HFF-Myc (cell line): Measurements from ENCODE around the gene SCO2.

Source experiments
- DNase-seq: peaks from one replicate; pipeline ENCODE4 v3.0.0-alpha.2; 2011; ENCODE audit warnings: low read depth; ENCODE audit errors: extremely low read depth
- H3K4me3 ChIP-seq: replicated peaks from 2 replicates; pipeline ENCODE4 v1.5.1; 2011; ENCODE audit warnings: low read depth, mild to moderate bottlenecking, control low read depth, low read length
- CTCF ChIP-seq: IDR thresholded peaks from 2 replicates; pipeline ENCODE4 v1.5.1; 2012; ENCODE audit warnings: mild to moderate bottlenecking, low read depth, low read length, control low read depth; ENCODE audit errors: missing control alignments

The SCO2 gene

DNA sequence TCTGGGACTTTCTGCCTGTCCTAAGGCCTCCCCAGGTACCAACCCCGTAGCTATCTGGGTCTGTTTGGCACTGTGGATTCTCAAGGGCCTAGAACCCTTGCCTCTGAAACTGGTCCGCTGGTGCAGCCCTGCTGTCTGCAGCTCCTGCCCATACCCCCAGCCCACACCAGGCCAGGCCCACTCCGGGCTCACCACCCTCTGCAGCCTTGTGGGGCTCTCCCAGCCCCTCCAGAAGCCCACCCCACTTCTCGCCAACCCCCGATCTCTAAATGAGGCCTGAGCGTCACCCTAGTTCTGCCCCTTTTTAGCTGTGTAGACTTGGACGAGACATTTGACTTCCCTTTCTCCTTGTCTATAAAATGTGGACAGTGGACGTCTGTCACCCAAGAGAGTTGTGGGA is 25.0 kb upstream of the SCO2 start:
- DNase-seq: no peak
- no peak overlapping the region for H3K4me3 ChIP-seq
- no peak for TF ChIP-seq CTCF

DNA sequence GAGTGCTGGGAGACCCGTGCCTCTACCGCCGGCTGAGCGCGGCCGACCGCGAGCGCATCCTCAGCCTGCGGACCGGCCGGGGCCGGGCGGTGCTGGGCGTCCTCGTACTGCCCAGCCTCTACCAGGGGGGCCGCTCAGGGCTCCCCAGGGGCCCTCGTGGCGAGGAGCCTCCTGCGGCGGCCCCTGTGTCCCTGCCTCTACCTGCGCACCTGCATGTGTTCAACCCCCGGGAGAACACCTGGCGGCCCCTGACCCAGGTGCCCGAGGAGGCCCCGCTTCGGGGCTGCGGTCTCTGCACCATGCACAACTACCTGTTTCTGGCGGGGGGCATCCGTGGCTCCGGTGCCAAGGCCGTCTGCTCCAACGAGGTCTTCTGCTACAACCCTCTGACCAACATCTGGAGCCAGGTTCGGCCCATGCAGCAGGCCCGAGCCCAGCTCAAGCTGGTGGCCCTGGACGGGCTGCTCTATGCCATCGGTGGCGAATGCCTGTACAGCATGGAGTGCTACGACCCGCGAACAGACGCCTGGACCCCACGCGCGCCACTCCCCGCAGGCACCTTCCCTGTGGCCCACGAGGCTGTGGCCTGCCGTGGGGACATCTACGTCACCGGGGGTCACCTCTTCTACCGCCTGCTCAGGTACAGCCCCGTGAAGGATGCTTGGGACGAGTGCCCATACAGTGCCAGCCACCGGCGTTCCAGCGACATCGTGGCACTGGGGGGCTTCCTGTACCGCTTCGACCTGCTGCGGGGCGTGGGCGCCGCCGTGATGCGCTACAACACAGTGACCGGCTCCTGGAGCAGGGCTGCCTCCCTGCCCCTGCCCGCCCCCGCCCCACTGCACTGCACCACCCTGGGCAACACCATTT is 23.8 kb upstream of the SCO2 start:
- no peak for DNase-seq
- no peak for TF ChIP-seq CTCF
- H3K4me3 ChIP-seq: no peak overlapping the region

DNA sequence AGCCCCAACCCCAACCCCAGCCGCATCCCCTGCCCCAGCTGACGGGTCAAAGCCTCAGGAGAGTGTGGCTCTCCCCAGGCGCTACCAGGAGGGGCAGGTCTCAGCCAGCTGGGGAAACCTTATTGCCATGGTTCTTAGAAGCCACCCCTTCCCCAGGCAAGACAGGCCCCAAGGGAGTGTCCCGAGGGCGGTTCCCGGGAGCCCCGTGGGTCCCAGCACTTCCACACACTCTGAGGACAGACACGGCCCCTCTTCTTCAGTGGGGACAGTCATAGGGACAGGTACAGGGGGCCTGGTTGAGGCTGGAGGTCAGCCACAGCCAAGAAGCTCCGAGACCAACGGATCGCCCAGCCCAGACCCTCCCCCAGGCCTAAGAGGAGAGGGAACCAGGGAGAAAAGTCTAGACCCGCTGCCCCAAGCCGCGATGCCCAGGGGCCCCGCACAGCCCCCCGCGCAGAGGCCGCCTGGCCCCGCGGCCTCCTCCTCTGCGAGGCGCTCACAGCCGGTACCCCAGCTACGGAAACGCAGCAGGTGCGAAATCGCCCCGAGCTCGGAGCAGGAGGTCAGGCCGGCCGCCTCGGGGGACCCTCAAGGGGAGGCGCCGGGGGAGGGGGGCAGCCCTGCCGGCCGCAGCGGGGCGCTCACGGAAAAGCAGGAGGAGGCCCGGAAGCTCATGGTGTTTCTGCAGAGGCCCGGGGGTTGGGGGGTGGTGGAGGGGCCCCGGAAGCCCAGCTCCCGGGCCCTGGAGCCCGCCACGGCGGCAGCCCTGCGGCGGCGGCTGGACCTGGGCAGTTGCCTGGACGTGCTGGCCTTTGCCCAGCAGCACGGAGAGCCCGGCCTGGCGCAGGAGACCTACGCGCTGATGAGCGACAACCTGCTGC is 22.9 kb upstream of the SCO2 start:
- TF ChIP-seq CTCF: no peak
- DNase-seq: no peak
- H3K4me3 ChIP-seq: no peak overlapping the region

DNA sequence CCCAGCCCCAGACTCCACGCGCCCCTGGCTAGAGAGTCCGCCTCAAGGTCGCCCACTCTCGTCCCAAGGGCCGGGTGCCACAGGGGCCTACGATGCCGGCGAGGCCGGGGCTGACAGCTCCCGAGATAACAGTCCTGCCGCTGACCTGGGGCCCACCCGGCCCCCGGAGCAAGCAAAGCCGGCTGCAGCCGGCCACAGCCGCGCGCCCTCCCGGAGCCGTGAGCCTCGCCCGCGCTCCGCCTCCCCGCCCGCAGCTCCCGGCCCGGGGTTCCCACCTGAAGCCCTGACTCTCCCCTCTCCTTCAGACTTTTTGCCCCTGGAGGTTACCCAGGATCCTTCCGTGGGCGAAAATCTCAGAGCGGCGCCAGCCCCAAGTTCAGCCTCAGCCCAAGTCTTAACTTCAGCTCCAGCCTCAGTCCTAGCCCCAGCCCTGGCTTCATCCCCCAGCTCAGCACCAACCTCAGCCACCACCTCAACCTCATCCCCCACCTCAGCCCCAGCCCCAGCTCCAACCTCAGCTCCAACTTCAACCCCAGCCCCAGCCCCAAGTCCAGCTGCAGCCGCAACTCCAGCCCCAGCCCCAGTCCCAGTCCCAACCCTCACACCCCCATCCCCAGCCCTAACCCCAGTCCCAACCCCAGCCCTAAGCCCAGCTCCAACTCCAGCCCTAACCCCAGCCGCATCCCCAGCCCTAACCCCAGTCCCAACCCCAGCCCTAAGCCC is 22.0 kb upstream of the SCO2 start:
- no peak for DNase-seq
- TF ChIP-seq CTCF: no peak
- no peak overlapping the region for H3K4me3 ChIP-seq

DNA sequence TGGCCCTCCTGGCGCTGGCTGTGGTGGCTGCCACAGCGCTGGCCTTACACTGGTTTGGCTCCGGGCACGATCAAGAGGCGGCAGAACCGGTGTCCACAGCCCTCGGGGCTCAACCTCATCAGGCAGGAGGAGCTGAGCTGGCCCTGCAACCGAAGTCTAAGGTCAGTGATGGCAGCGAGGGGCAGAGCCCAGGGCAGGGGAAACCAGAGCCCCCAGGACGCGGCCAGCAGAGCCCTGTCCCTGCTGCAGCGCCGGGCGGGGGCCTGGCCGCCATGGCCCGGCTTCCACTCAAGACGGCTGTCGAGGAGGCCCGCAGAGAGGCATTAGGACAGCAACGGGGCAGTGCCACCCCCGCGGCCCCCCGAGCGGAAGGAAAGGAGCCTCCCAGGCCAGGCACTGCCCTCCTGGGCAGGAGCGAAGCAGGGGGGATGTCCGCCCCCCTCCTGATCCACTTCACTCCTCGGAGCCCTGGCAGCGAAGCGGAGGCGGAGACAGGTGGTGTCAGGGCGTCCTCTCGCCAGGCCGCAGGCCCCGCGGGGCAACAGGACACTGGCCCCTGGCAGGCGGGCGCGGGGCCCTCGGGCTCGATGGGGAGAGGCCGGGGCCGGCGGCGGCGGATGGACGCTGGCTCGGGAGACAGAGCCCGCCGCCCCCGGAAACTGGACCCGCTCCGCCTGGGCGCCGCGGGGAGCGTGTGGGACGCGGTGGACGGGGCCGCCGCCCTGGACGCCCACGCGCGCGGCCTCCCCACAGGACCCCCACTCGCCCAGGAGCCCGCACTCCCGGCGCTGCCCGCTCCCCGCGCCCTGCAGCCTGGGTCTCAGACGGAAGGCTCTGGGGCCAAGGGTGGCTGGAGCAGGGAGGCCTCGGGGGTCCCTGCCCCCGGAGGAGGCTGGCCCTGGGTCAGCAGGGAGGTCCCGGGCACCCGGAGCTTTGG is 21.2 kb upstream of the SCO2 start:
- no peak overlapping the region for H3K4me3 ChIP-seq
- no peak for DNase-seq
- no peak for TF ChIP-seq CTCF
